HG03571 (cell line): Measurements from ENCODE around the gene UGT1A7.
"Not testable (repeated sequence)": the region's sequence is repeated elsewhere in the genome, so short reads cannot be mapped to it uniquely, and the experiment has no call there.

ENCODE experiments used
- ATAC-seq: cut with Tn5 transposase; IDR thresholded peaks from one replicate; pipeline ENCODE4 v1.9.1; 2021; ENCODE audit not compliant: unreplicated experiment

Gene UGT1A7

DNA sequence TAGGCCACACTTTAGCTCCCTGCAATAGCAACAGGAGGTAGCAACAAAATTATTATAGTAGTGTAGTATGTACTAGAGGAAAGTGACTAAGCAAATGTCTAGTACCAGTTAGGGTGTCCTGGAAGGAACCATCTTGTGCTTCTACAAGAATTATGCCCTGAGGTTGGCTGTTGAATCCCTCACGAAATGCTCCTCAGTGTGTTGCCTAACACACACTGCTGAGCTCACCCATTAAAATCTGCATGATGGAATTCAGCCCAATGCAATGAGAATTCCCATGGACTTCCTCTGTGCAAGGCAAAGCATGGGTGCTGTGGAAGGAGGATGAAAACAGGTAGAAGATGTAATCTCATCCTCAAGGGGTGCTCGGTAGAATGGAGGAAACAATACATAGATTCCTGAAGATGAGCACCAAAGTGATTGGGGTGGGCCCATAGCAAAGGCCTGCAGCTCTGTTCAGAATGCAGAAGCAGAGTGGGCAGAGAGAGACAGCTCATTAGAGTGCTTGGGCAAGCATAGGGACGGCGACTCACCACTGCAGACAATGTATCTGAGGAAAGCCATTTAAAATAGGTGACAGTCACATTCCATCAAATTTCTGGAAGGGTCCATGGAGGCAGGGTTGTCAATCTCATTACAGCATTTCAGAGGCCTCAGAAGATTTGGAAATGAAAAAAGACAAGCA lies 1.2 kb upstream of the UGT1A7 start:
- no peak for ATAC-seq

- no peak for ATAC-seq
Measured at GRCh38 chr2:233684640-233685039, 2.9 kb downstream of the UGT1A7 start.

DNA sequence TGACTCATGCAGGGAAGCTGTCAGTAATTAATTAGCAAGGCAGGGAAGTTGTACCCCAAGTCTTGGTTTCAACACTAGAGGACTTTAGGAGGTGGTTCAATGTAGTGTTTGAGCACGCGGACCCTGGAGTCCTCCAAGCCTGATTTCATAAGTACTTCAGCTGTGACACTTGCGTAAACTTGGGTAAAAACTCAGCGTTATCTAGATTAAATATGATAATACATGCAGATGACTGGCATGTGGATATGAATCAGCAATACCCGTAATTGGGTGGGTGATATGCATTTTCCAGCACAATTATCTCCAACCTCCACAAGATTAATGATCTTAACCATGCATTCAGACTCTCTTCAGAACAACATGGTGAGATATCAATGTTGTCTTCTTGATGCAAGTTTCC lies 5.2 kb downstream of the UGT1A7 start:
- no peak for ATAC-seq

DNA sequence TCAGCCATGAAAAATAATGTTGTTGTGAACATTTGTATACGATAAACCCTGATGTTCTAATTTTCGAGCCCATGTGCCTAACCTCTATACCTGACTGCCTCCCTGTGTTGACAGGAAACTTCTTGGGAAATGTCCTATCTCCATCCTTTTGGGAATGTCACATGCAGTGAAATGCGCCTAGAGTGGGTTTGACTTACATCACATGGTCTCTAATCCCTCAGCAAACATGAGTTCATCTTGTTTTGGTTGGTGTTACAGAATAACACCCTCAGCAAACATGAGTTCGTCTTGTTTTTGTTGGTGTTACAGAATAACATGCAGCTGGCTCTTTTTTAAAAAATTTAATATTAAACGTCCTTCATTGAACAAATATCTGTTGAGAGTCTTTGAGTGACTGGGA lies 6.6 kb downstream of the UGT1A7 start:
- ATAC-seq, result no peak

DNA sequence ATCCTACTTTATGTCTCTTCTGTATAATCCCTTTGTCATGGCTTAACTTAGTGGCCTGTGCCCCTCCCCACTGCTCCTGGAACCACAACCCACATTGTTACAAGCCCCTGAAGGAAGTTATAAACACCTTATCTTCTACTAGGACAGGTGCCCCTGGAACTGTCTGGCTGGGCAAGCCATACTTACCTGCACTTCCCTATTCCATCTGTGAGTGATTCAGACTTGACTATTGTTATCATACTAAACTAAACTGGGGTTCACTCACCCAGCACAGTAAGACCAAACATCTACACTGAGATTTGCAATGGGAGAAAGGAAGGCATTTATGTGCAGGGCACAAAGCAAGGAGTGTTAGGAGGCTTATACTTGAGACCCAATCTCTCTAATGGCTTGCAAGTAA lies 7.3 kb downstream of the UGT1A7 start:
- ATAC-seq, result no peak

DNA sequence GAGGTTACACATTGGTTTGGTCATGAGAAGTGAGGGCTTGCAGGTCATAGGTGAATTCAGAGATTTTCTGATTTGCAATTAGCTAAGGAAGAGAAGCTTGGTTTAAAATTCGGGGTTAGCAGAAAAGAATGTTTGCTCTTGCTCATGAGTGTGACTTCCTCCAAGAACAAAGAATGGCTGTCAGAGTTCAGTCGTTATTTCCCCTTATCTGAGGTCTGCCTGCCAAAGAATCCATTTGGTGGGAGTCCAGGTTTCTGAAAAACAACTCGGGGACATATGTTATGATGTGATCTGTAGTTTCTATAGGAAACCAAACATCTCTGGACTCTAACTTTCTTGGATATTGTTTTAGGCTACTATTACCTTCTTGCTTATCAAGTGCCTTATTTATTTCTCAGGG lies 7.8 kb downstream of the UGT1A7 start:
- no peak for ATAC-seq

- no peak for ATAC-seq
Measured at GRCh38 chr2:233690444-233690843, 8.7 kb downstream of the UGT1A7 start.

GRCh38 chr2:233691443-233692433 lies 10.0 kb downstream of the UGT1A7 start:
- ATAC-seq, result no peak

DNA sequence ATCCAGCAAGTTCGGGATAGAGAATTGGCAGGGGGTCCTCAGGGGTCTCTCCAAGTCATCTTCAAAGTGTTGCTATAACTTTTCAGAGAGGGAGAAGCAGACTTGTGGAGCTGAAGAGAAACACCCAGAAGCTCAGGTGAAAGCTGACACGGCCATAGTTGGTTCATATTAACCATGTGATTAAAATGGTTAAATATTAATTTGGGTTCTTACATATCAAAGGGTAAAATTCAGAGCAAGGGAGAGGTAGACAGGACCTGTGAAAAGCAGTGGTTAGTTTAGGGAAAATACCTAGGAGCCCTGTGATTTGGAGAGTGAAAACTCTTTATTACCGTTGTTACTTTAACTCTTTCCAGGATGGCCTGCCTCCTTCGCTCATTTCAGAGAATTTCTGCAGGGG lies 10.9 kb downstream of the UGT1A7 start, which contains the start of gene UGT1A6:
Gene UGT1A6, plus strand, starts transcription at position 243 of the 400 bp plus-strand sequence. Its CDS starts 115 bp downstream, at position 358.
- no peak for ATAC-seq

GRCh38 chr2:233693963-233694362 lies 12.3 kb downstream of the UGT1A7 start:
- no peak for ATAC-seq

DNA sequence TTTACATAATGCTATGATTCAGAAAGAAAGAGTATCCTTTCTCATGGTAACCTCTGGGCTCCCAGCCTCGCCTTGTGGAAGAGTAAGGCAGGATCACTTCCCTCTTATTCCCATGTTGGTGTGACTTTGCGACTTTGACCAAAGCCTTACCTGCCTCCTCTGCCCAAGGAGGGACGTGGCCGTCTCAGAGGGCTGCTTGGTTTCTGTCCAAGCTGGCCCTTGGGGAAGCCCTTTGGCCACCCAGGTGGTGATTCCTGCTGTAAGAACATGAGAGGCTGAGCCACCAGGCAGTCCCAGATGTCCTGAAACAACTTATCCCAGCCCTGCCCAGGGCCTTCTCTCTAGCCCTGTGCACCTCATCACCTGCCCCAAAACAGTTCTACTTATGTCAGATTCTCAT lies 17.0 kb downstream of the UGT1A7 start:
- no peak for ATAC-seq

GRCh38 chr2:233699424-233700027 lies 17.8 kb downstream of the UGT1A7 start:
- no peak for ATAC-seq

GRCh38 chr2:233700028-233700635 lies 18.4 kb downstream of the UGT1A7 start:
- ATAC-seq, result no peak

DNA sequence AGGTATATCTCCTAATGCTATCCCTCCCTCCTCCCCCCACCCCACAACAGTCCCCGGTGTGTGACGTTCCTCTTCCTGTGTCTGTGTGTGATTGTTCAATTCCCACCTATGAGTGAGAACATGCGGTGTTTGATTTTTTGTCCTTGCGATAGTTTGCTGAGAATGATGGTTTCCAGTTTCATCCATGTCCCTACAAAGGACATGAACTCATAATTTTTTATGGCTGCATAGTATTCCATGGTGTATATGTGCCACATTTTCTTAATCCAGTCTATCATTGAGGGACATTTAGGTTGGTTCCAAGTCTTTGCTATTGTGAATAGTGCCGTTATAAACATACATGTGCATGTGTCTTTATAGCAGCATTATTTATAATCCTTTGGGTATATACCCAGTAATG lies 19.1 kb downstream of the UGT1A7 start:
- not testable (repeated sequence) for ATAC-seq

GRCh38 chr2:233702238-233702637 lies 20.5 kb downstream of the UGT1A7 start:
- no peak for ATAC-seq

GRCh38 chr2:233705911-233706506 lies 24.3 kb downstream of the UGT1A7 start:
- ATAC-seq, result no peak

DNA sequence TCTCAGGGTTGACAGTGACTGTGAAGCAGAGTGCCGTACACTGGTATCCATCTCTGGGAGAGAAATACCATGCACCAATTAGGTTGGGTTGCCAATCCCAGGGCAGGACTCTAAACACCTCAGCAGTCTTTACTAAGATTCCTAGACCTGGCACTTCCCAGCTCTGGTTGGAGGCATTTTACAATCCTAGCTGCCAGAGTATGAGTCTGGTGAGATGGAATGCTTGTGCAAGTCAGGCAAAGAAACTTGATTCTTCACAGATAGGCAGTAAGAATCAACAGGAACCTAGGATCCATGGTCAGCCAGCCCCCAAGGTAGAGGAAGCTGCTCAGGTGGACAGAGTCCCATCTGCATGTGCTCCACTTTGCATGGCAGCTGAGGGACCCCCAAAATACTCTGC lies 25.0 kb downstream of the UGT1A7 start:
- no peak for ATAC-seq

GRCh38 chr2:233707940-233708644 lies 26.4 kb downstream of the UGT1A7 start:
- ATAC-seq, result no peak

GRCh38 chr2:233708942-233709341 lies 27.2 kb downstream of the UGT1A7 start:
- ATAC-seq, result no peak

DNA sequence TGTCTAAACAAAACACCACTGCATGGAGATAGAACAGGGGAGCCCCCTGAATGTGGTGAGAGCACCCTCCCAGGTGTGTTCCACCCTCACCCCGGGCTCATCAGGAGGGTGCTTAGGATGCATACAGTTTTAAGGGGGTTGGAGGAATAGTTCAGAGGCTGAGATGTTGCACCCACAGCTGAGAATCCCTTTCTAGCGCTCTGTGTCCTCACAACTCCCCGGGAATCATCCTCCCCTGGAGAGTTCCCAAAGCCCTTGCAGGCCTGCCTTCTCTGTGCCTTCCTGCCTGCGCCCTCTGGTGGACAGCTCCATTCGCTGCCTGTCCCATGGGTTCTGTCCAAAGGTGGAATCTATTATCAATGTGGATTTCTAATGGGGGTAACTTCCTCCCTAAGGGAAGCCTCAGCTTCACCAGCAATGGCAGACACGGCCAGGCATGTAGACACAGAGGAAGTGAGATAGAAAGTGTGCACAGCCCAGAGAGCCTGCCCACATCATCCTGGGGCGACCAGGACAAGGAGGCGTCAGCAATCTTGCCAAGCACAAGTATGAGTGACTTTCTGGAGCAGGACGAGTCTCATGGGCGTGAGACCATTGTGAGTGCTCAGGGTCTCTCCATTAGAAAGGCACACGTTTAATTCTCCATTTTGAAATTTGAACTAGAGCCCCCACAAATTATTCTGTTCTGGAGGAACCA lies 29.8 kb downstream of the UGT1A7 start:
- no peak for ATAC-seq
